Activated B cell treated with CpG ODN at 0.5 μM for 24 hours (primary cell): ENCODE results near the gene GABBR2. TPM values are rescaled to one million over a fixed set of nuclear protein-coding genes. Genes with fewer than 3 reads are reported as not detected.

ENCODE experiments used
- ATAC-seq: fragments of 200-7000 bp; cut with Tn5 transposase; one replicate; pipeline ENCODE4 v1.10.0; 2021; ENCODE audit warnings: low read depth, mild to moderate bottlenecking, moderate library complexity
- CTCF ChIA-PET: fragments of 350-600 bp; sonication (Branson Sonifier 250); formaldehyde crosslinking; loops from one replicate; lab custom pipeline; 2021; ENCODE audit warnings: antibody characterized with exemption; lab: Charles Lee
- POLR2A ChIA-PET: fragments of 350-600 bp; sonication (Branson Sonifier 250); formaldehyde crosslinking; loops from one replicate; lab custom pipeline; 2021; ENCODE audit warnings: antibody characterized with exemption; lab: Charles Lee
- DNase-seq: peaks from one replicate; pipeline ENCODE4 v3.0.0; 2022
- H3K27ac Mint-ChIP-seq: one replicate; pipeline ENCODE4 v1.8.0; 2020; ENCODE audit warnings: mixed read lengths
- H3K27me3 Mint-ChIP-seq: one replicate; pipeline ENCODE4 v1.8.0; 2021; ENCODE audit warnings: mixed read lengths
- H3K36me3 Mint-ChIP-seq: one replicate; pipeline ENCODE4 v1.8.0; 2021; ENCODE audit warnings: low read depth, mixed read lengths
- H3K4me1 Mint-ChIP-seq: one replicate; pipeline ENCODE4 v1.8.0; 2021; ENCODE audit warnings: mixed read lengths
- H3K4me3 Mint-ChIP-seq: one replicate; pipeline ENCODE4 v1.8.0; 2020; ENCODE audit warnings: mild to moderate bottlenecking, mixed read lengths
- H3K9me3 Mint-ChIP-seq: one replicate; pipeline ENCODE4 v1.8.0; 2020; ENCODE audit warnings: mixed read lengths
- CTCF ChIP-seq: fragments of 200-600 bp; IDR thresholded peaks from one replicate; pipeline ENCODE4 v1.8.0; 2022; ENCODE audit warnings: antibody characterized with exemption, mild to moderate bottlenecking
- intact Hi-C: fragments of 100-400 bp; cut with micrococcal nuclease; formaldehyde crosslinking; loops from one replicate; pipeline ENCODE4 v1.15.1; 2024
- total RNA-seq: library from RNA; stranded (reverse); gene quantifications from 2 replicates; pipeline ENCODE4 v1.2.3, GENCODE V29; 2022

GABBR2 gene
- total RNA-seq, 1 donor from 2014 or later: not detected

GRCh38 chr9:98551511-98552286 is 157.0 kb downstream of the GABBR2 start:
- Mint-ChIP-seq H3K27me3 (peaks cover 11% of the 10 kb centered on the region), H3K9me3 (no peaks in the 10 kb centered on the region), H3K27ac (no peak overlapping the region), H3K4me3 (no peak overlapping the region), H3K4me1 (no peaks in the 10 kb centered on the region), H3K36me3 (no peaks in the 10 kb centered on the region)
- POLR2A ChIA-PET: no interaction called here
- no peak for TF ChIP-seq CTCF
- ATAC-seq: no peak
- DNase-seq: no peak
- intact Hi-C loops: no loop called here
- CTCF ChIA-PET: no interaction called here

- ChIA-PET POLR2A (no interaction called here), CTCF (no interaction called here)
- H3K4me3 Mint-ChIP-seq: no peak overlapping the region
- ATAC-seq (no peak), DNase-seq (no peak)
- TF ChIP-seq CTCF: no peak
- H3K36me3 Mint-ChIP-seq: no peaks in the 10 kb centered on the region
- H3K9me3 Mint-ChIP-seq: no peaks in the 10 kb centered on the region
- intact Hi-C loops: no loop called here
- H3K27me3 Mint-ChIP-seq: peaks cover 4% of the 10 kb centered on the region
- no peak overlapping the region for H3K27ac Mint-ChIP-seq
- H3K4me1 Mint-ChIP-seq: no peaks in the 10 kb centered on the region
Observed at GRCh38 chr9:98550206-98550820, 158.4 kb downstream of the GABBR2 start.

GRCh38 chr9:98549401-98549800 is 159.3 kb downstream of the GABBR2 start:
- ChIA-PET POLR2A (no interaction called here), CTCF (no interaction called here)
- H3K36me3 Mint-ChIP-seq: no peaks in the 10 kb centered on the region
- DNase-seq (no peak), ATAC-seq (no peak)
- H3K4me1 Mint-ChIP-seq: no peaks in the 10 kb centered on the region
- peaks cover 6% of the 10 kb centered on the region for H3K27me3 Mint-ChIP-seq
- no peak for TF ChIP-seq CTCF
- intact Hi-C loops: no loop called here
- no peak overlapping the region for H3K4me3 Mint-ChIP-seq
- H3K9me3 Mint-ChIP-seq: no peaks in the 10 kb centered on the region
- H3K27ac Mint-ChIP-seq: no peak overlapping the region

- Mint-ChIP-seq H3K27ac (no peak overlapping the region), H3K9me3 (no peaks in the 10 kb centered on the region), H3K27me3 (peaks cover 10% of the 10 kb centered on the region), H3K4me3 (no peak overlapping the region), H3K36me3 (no peaks in the 10 kb centered on the region), H3K4me1 (no peaks in the 10 kb centered on the region)
- no peak for DNase-seq
- POLR2A ChIA-PET: no interaction called here
- CTCF ChIA-PET: no interaction called here
- no peak for ATAC-seq
- intact Hi-C loops: no loop called here
- TF ChIP-seq CTCF: no peak
Observed at GRCh38 chr9:98547606-98548005, 161.1 kb downstream of the GABBR2 start.

- no peak for DNase-seq
- intact Hi-C loops: no loop called here
- Mint-ChIP-seq H3K4me3 (no peak overlapping the region), H3K9me3 (no peaks in the 10 kb centered on the region), H3K4me1 (no peaks in the 10 kb centered on the region), H3K27me3 (peaks cover 6% of the 10 kb centered on the region), H3K27ac (no peak overlapping the region), H3K36me3 (no peaks in the 10 kb centered on the region)
- no peak for ATAC-seq
- POLR2A ChIA-PET: no interaction called here
- no peak for TF ChIP-seq CTCF
- CTCF ChIA-PET: no interaction called here
Observed at GRCh38 chr9:98545021-98545420, 163.7 kb downstream of the GABBR2 start.
